ENCODE results near the gene PPP2R3B.

DNA sequence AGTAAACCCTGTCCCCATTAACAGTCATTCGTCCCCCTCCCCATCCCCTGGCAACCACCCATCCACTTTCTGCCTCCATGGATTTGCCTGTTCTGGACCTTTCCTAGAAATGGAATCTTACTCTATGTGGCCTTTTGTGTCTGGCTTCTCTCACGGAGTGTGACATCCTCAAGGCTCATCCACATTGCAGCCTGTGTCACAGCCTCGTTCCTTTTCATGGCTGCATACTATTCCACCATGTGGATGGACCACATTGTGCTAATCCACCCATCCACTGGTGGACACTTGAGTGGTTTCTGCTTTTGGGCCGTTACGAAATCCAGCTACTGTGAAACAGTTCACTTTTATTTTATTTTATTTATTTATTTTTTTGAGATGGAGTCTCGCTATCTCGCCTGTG, 8.1 kb upstream of the PPP2R3B start:
- TF ChIP-seq, protein P1, sequence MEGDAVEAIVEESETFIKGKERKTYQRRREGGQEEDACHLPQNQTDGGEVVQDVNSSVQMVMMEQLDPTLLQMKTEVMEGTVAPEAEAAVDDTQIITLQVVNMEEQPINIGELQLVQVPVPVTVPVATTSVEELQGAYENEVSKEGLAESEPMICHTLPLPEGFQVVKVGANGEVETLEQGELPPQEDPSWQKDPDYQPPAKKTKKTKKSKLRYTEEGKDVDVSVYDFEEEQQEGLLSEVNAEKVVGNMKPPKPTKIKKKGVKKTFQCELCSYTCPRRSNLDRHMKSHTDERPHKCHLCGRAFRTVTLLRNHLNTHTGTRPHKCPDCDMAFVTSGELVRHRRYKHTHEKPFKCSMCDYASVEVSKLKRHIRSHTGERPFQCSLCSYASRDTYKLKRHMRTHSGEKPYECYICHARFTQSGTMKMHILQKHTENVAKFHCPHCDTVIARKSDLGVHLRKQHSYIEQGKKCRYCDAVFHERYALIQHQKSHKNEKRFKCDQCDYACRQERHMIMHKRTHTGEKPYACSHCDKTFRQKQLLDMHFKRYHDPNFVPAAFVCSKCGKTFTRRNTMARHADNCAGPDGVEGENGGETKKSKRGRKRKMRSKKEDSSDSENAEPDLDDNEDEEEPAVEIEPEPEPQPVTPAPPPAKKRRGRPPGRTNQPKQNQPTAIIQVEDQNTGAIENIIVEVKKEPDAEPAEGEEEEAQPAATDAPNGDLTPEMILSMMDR (IDR thresholded peaks at IDR 0.05; ENCODE audit: insufficient read depth, low read length), result no peak
- TF ChIP-seq SPI1 (IDR thresholded peaks at IDR 0.05; ENCODE audit: borderline replicate concordance, low read depth) (no peak), POLR2AphosphoS5 (IDR thresholded peaks at IDR 0.05; ENCODE audit: low read depth) (no peak)

Data from HL-60 (cell line).